Epithelial cell of proximal tubule (primary cell): ENCODE results near the gene PGM5. TPM values are rescaled to one million over a fixed set of nuclear protein-coding genes. Genes with fewer than 3 reads are reported as not detected.

Experiments
- DNase-seq: peaks from one replicate; pipeline ENCODE4 v3.0.0-alpha.2; 2011; ENCODE audit warnings: low read depth
- H3K4me3 ChIP-seq: 2 replicates; pipeline ENCODE4 v1.5.1; 2011; ENCODE audit warnings: low read depth, mild to moderate bottlenecking, low read length
- total RNA-seq: library from RNA; depleted of rRNA; stranded (reverse); fragments of >200 nt; gene quantifications from 2 replicates; pipeline ENCODE4 v1.2.3, GENCODE V29; 2015
- TF ChIP-seq, protein P1 (sequence below): conservative IDR thresholded peaks from 2 replicates; pipeline ENCODE4 v1.5.1; 2012; ENCODE audit warnings: low read depth, mild to moderate bottlenecking, low read length

Gene PGM5
- total RNA-seq, 1 donor from 2014 or later = not detected

DNA sequence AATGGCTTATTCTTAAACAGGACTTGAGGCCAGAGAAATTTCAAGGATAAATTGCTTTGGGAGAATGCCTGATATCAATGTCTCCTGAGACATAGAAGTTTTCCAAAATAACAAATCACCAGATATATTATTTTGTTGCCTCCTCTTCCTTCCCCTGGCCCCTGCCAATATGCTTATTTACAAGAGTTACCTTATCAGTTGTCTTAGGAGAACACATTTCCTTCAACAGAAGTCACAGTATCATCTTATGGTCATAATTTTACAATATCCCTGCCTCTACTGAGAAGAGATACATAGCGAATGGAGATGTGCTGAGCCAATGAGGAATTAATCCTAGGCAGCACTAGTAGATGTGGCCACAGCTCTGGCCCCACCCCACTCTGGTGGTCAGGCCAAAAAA lies 141.2 kb downstream of the PGM5 start:
- no peak for DNase-seq
- H3K4me3 ChIP-seq = no peak overlapping the region
- TF ChIP-seq, protein P1, sequence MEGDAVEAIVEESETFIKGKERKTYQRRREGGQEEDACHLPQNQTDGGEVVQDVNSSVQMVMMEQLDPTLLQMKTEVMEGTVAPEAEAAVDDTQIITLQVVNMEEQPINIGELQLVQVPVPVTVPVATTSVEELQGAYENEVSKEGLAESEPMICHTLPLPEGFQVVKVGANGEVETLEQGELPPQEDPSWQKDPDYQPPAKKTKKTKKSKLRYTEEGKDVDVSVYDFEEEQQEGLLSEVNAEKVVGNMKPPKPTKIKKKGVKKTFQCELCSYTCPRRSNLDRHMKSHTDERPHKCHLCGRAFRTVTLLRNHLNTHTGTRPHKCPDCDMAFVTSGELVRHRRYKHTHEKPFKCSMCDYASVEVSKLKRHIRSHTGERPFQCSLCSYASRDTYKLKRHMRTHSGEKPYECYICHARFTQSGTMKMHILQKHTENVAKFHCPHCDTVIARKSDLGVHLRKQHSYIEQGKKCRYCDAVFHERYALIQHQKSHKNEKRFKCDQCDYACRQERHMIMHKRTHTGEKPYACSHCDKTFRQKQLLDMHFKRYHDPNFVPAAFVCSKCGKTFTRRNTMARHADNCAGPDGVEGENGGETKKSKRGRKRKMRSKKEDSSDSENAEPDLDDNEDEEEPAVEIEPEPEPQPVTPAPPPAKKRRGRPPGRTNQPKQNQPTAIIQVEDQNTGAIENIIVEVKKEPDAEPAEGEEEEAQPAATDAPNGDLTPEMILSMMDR = no peak

DNA sequence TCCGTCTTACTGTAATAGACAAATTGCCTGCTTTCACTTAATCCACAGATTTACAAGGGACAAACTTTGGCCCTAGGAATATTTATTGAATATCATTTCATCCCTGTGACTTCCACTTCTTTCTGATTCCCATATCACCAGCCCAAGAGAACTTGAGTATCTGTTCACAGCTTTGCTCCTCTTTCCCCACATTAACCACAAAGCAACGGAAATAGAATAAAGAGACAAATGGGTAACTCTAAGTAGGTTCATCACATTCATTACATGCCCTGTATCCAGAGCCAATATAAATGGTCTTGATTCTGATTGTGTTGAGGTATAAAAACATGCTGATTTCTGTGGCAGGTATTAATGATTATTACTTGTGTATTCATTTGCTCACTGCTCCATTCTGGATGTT lies 142.4 kb downstream of the PGM5 start:
- no peak for DNase-seq
- TF ChIP-seq, protein P1 = no peak
- H3K4me3 ChIP-seq = no peak overlapping the region

DNA sequence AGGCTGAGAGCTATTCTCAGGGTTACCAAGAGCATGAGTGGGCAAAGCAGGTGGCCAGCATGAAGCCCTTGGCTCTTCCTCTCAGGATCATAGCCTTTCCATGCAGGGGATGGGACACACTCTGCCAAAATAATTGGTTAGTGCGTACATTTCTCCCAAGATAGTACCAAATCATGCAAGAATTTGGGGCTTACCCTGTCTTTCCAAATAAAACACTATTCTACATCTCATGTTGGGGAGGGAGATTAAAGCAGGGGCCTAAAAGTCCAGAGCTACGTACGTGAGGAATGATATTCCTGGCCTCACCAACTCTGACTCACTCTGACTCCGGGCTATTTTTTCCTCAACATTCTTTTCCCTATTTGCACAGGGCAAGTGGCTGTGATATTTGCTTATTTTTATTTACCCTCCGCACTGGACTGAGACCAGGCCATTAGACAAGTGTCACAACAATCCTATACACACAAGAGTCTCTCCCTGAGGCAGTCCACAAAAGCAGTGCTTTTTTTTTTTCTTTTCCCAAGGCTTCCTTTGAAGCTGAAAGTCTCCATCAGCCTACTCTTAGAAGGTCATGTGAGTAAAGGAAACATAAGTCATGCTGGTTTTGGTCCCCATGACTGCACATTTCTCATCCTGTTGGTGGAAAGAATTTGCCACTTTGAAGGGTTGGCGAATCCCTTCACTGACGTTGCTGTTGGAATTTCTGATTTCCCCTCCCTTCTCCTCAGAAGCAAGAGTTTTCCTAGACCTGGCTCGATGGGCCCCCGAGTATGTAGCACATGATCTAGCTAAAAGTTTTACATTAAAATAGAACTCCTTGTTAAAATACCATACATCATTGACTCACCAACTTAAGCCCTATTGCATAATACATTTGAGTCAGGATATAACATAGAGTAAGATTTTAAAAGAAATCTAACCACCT lies 144.3 kb downstream of the PGM5 start:
- peak; percentile 56 for DNase-seq
- TF ChIP-seq, protein P1 = no peak
- H3K4me3 ChIP-seq = no peak overlapping the region

DNA sequence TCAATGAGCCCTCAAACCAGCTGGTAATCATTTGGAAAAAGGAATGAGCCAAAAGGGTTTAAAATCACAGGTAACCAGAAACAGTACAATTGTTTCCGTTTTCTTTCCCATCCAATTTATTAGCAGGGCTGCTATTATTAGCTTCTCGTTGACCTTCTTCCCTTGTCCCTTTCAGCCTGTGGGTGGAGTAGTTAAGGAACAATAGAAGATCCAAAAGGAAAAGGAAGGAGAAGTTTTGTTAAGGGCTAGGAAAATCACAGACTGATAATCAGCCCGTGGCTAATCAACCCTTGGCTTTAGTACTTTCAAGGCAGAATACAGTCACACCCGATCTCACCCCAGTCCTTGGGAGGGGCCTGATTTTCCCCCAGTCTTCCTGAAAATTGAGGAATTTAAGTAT lies 145.9 kb downstream of the PGM5 start:
- no peak overlapping the region for H3K4me3 ChIP-seq
- TF ChIP-seq, protein P1 = no peak
- no peak for DNase-seq

DNA sequence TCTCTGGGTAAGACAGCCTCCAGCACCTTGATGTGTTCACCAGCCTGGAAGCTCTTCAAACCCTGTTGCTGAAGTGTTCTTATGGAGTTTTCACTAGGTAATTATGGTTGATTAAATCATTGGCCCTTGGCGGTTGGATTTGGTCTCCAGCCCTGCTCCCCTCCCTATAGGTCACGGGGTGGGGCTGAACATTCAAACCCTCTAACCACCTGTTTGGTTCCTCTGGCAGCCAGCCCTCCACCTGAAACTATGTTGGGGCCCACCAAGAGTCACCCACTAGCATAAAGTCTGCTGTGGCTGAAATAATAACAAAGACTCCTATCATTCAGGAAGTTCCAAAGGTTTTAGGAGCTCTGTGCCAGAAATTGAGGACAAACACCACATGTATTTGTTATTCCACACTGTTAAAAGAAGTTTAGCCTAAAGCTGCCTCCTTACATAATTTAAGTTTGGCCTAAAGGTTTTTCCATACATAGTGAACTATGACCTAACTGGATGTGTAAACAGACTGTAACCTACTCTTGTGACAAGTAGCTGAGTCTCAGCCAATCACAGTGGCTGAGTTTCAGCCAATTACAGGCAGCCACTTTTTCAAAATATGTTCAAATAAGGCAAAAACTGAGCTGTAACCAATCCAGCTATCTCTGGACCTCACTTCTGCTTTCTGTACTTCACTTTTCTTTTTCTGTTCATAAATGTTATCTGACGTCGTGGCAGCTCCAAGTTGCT lies 149.4 kb downstream of the PGM5 start:
- H3K4me3 ChIP-seq = no peak overlapping the region
- DNase-seq = no peak
- TF ChIP-seq, protein P1 = no peak

DNA sequence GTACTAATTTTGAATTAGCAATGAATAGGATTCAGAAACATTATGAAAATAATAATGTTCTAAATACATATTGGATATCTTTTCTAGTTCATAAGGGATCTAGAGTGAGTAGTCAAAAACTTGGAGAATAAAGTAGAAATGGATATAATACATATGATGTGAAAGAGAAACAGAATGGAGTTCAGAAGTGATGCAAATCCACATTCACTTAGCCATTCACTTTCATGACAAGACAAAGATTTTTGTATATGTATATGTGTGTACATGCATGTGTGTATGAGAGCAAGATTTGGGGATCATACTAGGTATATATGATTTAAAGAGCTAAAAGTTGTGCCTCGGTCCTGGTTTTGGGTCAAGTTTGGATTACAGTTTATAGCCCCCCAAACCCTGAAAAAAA lies 150.1 kb downstream of the PGM5 start:
- TF ChIP-seq, protein P1 = no peak
- H3K4me3 ChIP-seq = no peak overlapping the region
- DNase-seq = no peak
